ENCODE measurements around the gene PPFIA3.
"Not testable (repeated sequence)": the region's sequence is repeated elsewhere in the genome, so short reads cannot be mapped to it uniquely, and the experiment has no call there.

Gene PPFIA3

GRCh38 chr19:49125025-49125731 is 5.8 kb downstream of the PPFIA3 start:
- Histone ChIP-seq H3K27me3 (peaks cover 66% of the 10 kb centered on the region), H3K9me3 (no peaks in the 10 kb centered on the region), H3K4me1 (ENCODE audit: control insufficient read depth in 1 of 2, insufficient read depth in 1 of 2, low read depth in 1 of 2, low read length in 1 of 2) (peaks cover 5 to 10% of the 10 kb centered on the region in 2 experiments), H3K36me3 (no peaks in the 10 kb centered on the region), H3K4me3 (ENCODE audit: low read depth in 1 of 2, low read length in 1 of 2) (no peak overlapping the region), H3K27ac (no peak overlapping the region)
- TF ChIP-seq CTCF (IDR thresholded peaks at IDR 0.05), result no peak

- no peaks in the 10 kb centered on the region for H3K36me3 ChIP-seq
- no peaks in the 10 kb centered on the region for H3K9me3 ChIP-seq
- no peak for TF ChIP-seq CTCF (IDR thresholded peaks at IDR 0.05)
- peaks cover 5 to 10% of the 10 kb centered on the region in 2 experiments for H3K4me1 ChIP-seq (ENCODE audit: control insufficient read depth in 1 of 2, insufficient read depth in 1 of 2, low read depth in 1 of 2, low read length in 1 of 2)
- H3K27ac ChIP-seq, result no peak overlapping the region
- peaks cover 55% of the 10 kb centered on the region for H3K27me3 ChIP-seq
- H3K4me3 ChIP-seq (ENCODE audit: low read depth in 1 of 2, low read length in 1 of 2), result no peak overlapping the region
Measured at GRCh38 chr19:49126575-49126974, 7.2 kb downstream of the PPFIA3 start.

GRCh38 chr19:49127225-49127624 is 7.9 kb downstream of the PPFIA3 start:
- not testable (repeated sequence) for H3K36me3 ChIP-seq, H3K9me3 ChIP-seq, H3K27ac ChIP-seq
- Histone ChIP-seq H3K4me3 (ENCODE audit: low read depth in 1 of 2, low read length in 1 of 2) (peak overlapping the region; percentile 58 to 73), H3K4me1 (ENCODE audit: control insufficient read depth in 1 of 2, insufficient read depth in 1 of 2, low read depth in 1 of 2, low read length in 1 of 2) (peaks cover 5 to 10% of the 10 kb centered on the region in 2 experiments), H3K27me3 (peaks cover 54% of the 10 kb centered on the region)

GRCh38 chr19:49127674-49128544 is 8.6 kb downstream of the PPFIA3 start:
- peaks cover 5 to 10% of the 10 kb centered on the region in 2 experiments for H3K4me1 ChIP-seq (ENCODE audit: control insufficient read depth in 1 of 2, insufficient read depth in 1 of 2, low read depth in 1 of 2, low read length in 1 of 2)
- H3K27ac ChIP-seq, result peak overlapping the region; percentile 59
- no peaks in the 10 kb centered on the region for H3K9me3 ChIP-seq
- H3K4me3 ChIP-seq (ENCODE audit: low read depth in 1 of 2, low read length in 1 of 2), result peak overlapping the region; percentile 58 to 73
- H3K27me3 ChIP-seq, result peaks cover 54% of the 10 kb centered on the region
- peak; percentile 58 for TF ChIP-seq CTCF (IDR thresholded peaks at IDR 0.05)
- no peaks in the 10 kb centered on the region for H3K36me3 ChIP-seq

- TF ChIP-seq CTCF (IDR thresholded peaks at IDR 0.05), result no peak
- Histone ChIP-seq H3K27me3 (peaks cover 54% of the 10 kb centered on the region), H3K9me3 (no peaks in the 10 kb centered on the region), H3K36me3 (no peaks in the 10 kb centered on the region), H3K4me1 (ENCODE audit: control insufficient read depth in 1 of 2, insufficient read depth in 1 of 2, low read depth in 1 of 2, low read length in 1 of 2) (peaks cover 10 to 17% of the 10 kb centered on the region in 2 experiments), H3K27ac (no peak overlapping the region), H3K4me3 (ENCODE audit: low read depth in 1 of 2, low read length in 1 of 2) (peak overlapping the region; percentile 58 to 73)
Measured at GRCh38 chr19:49128545-49129237, 9.3 kb downstream of the PPFIA3 start.
